ENCODE measurements around the gene NAA60.

NAA60 gene

DNA sequence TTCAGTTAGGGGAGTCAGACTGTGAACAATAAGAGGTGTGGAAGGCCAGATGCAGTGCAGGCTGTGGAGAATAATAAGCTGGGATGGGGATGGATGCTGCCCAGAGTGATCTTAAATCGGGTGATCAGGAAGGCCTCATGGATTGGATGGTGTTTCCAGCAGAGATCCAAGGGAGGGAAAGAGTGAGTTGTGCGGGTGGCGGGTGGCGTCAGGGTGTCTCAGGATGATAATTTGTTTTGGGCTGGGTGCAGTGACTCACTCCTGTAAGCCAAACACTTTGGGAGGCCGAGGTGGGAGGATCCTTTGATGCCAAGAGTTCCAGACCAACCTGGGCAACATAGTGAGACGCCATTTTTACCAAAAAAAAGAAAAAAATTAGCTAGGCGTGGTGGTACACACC lies 65.3 kb downstream of the NAA60 start:
- no peak overlapping the region for H3K27ac ChIP-seq
- TF ChIP-seq, protein P1, sequence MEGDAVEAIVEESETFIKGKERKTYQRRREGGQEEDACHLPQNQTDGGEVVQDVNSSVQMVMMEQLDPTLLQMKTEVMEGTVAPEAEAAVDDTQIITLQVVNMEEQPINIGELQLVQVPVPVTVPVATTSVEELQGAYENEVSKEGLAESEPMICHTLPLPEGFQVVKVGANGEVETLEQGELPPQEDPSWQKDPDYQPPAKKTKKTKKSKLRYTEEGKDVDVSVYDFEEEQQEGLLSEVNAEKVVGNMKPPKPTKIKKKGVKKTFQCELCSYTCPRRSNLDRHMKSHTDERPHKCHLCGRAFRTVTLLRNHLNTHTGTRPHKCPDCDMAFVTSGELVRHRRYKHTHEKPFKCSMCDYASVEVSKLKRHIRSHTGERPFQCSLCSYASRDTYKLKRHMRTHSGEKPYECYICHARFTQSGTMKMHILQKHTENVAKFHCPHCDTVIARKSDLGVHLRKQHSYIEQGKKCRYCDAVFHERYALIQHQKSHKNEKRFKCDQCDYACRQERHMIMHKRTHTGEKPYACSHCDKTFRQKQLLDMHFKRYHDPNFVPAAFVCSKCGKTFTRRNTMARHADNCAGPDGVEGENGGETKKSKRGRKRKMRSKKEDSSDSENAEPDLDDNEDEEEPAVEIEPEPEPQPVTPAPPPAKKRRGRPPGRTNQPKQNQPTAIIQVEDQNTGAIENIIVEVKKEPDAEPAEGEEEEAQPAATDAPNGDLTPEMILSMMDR (conservative IDR thresholded peaks at IDR 0.05): no peak

DNA sequence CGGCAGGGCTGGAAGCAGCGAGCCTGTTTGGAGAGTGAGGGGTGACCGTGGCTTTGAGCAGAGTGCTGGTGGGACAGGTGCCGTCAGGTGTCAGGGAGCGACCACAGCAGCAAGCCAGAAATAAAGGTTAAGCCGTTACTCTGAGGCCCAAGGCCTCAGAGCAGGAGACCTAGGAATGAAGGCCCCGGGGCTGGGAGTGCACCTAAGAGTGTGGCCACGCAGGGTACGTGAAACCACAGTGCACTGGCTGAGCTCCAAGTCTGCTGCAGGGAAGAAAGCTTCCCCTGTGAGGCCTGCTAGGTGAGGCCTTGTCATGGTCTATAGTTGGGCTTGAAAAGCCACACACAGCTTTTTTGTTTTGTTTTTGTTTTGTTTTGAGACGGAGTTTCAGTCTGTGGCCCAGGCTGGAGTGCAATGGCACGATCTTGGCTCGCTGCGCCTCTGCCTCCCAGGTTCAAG lies 66.0 kb downstream of the NAA60 start:
- TF ChIP-seq, protein P1 (conservative IDR thresholded peaks at IDR 0.05): no peak

DNA sequence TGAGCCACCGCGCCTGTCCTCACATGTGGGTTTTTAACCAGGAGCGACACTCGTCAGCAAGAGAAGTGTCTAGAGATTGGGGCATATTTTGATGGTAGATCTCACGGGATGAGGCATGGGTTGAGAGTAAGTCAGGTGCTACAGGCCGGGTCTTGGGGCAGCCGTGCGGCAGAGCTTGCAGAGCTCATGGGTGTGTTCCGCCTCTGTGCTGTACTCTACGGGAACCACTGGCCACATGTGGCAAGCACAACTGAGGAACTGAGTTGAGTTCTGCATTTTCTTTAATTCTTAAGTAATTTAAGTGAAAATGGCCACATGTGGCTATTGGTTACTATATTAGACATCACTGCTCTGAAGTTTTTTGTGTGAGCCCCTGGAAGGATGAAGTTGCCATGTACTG lies 66.9 kb downstream of the NAA60 start:
- H3K27ac ChIP-seq: no peak overlapping the region
- TF ChIP-seq, protein P1 (conservative IDR thresholded peaks at IDR 0.05): no peak

More for the DNA sequence above, 66.0 kb downstream of the NAA60 start:
- H3K27ac ChIP-seq: no peak overlapping the region

DNA sequence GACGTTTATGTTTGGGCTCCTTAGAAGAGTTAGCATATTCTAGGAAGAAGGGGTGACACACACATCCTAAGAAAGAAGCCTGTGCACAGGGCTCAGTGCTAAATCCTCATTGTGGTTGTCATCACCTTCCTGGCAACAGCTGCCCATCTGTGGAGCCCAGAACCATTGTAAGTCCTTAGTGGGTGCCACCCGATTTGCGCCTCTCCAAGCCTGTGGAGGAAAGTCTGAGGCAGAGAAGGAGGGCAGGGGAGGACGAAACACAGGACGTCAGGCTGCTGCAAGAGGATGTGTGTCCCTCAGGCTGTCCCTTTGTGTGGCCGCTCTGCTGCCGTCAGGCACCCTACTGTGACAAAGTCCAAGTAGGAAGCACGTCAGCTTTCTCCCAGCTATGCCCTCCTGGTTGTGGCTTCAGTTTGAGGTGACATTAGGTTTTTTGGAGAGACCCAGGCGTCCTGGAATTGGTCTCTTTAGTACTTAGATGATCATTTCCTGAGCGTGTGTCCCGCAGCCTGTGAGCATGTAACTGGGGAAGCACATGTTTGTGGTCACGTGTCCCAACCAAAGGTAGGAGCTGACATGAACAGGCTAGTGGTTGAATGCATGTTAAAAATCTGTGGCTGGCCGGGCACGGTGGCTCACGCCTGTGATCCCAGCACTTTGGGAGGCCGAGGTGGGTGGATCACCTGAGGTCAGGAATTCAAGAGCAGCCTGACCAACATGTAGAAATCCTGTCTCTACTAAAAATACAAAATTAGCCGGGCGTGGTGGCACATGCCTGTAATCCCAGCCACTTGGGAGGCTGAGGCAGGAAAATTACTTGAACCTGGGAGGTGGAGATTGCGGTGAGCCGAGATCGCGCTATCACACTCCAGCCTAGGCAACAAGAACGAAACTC lies 68.1 kb downstream of the NAA60 start:
- no peak overlapping the region for H3K27ac ChIP-seq
- TF ChIP-seq, protein P1 (conservative IDR thresholded peaks at IDR 0.05): no peak

DNA sequence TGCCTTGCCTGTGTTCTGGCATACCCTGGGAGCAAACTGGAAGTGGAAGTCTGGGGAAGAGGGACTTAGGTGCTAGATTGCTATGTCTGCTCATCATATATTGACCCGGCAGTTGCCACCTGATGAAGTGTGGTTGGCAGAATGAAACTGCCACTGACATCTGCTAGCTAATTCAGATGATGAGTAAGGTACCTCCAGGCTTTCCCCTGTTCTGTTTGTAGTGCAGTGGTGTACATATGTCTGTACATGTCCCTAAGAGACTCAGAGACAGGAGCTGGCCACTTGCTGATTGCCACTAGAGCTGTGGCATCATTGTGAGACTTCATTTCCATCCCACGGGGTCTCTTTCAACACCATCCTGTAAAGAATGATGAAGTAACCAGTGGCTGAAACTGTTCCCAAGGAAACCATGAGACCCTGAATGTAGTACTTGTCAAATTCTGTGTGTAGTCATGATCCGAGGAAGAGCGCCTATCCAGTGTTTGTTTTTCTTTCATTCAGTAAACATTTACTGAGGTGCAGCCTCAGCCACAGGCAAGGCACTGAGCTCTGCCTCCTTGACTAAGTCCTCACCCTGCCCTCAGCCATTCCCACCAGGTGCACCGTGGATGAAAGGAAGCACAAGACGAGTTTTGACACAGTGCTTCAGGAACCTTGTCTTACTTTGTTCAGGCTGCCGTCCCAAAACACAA lies 70.6 kb downstream of the NAA60 start:
- TF ChIP-seq, protein P1 (conservative IDR thresholded peaks at IDR 0.05): no peak

DNA sequence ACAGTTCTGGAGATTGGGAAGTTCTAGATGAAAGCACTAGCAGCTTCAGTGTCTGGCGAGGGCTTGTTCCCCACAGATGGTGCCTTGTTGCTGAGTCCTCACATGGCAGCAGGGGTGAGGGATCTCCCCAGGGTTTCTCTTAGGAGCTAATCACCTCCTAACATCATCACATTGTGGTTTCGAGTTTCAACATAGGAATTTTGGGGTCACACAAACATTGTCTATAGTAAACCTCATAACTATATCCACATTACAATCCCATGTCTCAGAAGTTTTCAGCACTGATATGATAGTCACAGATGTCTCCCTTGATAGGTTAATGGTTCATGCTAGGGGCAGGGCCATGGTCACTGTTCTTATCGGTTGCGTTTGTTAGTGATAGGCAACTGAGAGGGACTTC lies 71.1 kb downstream of the NAA60 start:
- no peak overlapping the region for H3K27ac ChIP-seq
- TF ChIP-seq, protein P1 (conservative IDR thresholded peaks at IDR 0.05): no peak

More for the DNA sequence above, 70.6 kb downstream of the NAA60 start:
- H3K27ac ChIP-seq: no peak overlapping the region

DNA sequence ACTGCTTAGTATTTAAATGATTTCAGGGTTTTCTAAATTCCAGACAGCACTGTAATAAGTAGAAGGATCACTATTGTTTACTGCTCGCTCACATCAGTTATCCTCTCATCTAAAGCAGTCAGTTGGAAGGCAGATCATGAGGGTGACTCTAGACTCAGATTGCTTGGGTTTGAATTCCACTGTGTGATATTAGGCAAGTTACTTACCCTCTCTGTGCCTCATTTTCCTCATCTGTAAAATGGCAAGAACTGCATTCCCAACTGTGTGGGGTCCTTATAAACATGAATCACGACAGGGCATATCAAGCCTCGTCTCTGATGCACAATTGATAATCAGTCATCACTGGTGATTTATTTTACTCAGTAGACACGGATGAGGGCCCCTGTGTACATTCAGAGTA lies 72.4 kb downstream of the NAA60 start:
- TF ChIP-seq, protein P1 (conservative IDR thresholded peaks at IDR 0.05): no peak

More for the DNA sequence above, 72.4 kb downstream of the NAA60 start:
- H3K27ac ChIP-seq: no peak overlapping the region
